Stimulated activated CD4-positive, alpha-beta T cell treated with anti-CD3 and anti-CD28 coated beads, Interleukin-12 subunit alpha, Interleukin-12 subunit beta, amount 100 ng/mL, for 48 hours (primary cell): Measurements from ENCODE around the gene CABYR.

ENCODE experiments used
- DNase-seq, 3 donors: peaks; one replicate each; pipeline ENCODE4 v3.0.0-alpha.2; 2020; ENCODE audit warnings: low read depth in 2 of 3, low spot score in 1 of 3

The CABYR gene, protein sequence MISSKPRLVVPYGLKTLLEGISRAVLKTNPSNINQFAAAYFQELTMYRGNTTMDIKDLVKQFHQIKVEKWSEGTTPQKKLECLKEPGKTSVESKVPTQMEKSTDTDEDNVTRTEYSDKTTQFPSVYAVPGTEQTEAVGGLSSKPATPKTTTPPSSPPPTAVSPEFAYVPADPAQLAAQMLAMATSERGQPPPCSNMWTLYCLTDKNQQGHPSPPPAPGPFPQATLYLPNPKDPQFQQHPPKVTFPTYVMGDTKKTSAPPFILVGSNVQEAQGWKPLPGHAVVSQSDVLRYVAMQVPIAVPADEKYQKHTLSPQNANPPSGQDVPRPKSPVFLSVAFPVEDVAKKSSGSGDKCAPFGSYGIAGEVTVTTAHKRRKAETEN

GRCh38 chr18:24138789-24139616 is at the start of gene CABYR:
CABYR (plus strand) TSS chr18:24139062; CDS start chr18:24143115, 4,053 bp downstream.
- DNase-seq, result peak; percentile 57 to 67 (median 60)

GRCh38 chr18:24089076-24089475 is 49.8 kb upstream of the CABYR start:
- no peak for DNase-seq

GRCh38 chr18:24089515-24090337 is 49.1 kb upstream of the CABYR start:
- no peak for DNase-seq

DNA sequence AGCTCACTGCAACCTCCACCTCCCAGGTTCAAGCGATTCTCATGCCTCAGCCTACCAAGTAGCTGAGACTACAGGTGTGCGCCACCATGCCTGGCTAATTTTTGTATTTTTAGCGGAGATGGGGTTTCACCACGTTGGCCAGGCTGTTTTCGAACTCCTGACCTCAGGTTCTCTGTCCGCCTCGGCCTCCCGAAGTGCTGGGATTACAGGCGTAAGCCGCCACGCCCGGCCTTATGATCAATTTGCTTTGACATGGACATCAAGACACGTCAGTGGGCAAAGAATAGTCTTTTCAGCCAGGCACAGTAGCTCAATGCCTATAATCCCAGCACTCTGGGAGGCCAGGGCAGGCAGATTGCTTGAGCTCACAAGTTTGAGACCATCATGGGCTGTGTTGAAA is 48.0 kb upstream of the CABYR start:
- no peak for DNase-seq

DNA sequence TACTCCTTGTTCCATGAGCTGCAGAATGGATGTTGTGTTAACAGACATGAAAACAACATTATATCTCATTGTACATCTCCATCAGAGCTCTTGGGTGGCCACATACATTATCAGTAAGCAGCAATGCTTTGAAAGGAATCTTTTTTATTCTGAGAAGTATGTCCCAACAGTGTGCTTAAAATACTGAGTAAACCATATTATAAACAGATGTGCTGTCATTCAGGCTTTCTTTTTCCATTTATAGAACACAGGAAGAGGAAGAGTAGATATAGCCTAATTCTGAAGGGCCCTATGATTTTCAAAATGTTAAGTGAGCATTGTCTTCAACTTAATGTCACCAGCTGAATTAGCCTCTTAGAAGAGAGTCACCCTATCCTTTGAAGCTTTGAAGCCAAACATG is 44.3 kb upstream of the CABYR start:
- DNase-seq, result no peak

DNA sequence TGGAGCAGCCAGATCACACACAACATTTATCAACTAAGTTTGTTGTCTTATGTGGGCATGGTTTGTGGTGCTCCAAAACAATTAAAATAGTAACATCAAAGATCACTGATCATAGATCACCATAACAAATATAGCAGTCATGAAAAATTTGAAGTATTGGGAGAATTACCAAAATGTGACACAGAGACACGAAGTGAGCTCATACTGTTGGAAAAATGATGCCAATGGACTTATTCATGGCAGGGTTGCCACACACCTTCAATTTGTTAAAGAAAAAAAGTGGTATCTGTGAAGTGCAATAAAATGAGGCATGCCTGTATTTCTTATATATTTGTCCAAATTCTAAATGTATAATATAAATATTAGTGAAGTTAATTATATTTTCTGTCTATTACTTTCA is 42.9 kb upstream of the CABYR start:
- DNase-seq, result no peak

- DNase-seq, result no peak
Measured at GRCh38 chr18:24103320-24104021, 35.4 kb upstream of the CABYR start.

DNA sequence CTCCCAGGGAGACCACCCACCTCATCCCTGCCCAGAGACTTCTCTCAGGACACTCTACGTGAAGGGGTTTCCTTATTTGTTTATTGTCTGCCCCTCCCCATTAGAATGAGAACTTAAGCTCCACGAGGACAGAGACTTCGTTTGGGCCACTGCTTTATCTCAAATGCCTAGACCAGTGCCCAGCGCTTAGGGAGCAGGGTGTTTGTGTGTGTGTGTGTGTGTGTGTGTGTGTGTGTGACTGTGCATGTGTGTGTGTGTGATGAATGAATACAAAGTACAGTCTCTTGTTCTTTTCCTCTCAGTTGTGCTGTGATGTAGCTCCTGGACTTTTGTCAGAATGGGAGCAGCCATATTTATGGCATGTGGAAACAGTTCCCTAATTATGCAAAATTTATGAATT is 34.4 kb upstream of the CABYR start:
- no peak for DNase-seq

DNA sequence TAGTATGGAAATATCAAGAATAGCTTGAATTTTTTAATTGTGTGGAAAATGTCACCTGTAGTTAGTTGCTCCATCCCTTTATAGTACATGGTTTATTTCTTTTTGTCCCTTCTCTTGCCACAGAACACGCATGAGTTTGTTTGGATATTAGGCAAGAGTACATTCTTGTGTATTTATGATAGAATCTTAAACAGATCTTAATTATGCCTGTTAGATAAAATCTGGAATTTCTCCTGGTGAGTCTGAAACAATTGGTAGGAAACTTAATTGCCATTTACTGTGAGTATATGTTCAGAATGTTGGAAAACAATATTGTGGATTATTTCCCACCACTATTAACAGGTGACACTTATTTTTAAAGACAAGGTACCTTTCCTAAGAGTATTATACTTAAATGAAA is 30.2 kb upstream of the CABYR start:
- no peak for DNase-seq

DNA sequence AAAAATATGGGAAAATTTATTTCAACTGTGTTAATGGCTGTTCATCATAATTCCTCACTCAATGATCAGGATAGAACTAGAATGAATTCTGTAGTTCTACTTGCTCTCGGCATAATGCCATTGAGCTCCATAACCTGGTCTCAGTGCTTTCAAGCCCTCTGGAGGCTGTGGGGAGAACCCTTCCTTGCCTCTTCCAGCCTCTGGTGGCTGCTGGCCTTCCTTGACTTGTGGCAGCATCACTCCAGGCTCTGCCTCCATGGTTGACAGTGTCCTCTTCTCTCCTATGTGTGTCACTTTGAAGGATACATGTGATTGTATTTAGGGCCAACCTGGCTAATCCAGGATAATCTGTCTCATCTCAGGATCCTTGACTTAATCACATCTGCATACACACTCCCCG is 26.9 kb upstream of the CABYR start:
- no peak for DNase-seq

DNA sequence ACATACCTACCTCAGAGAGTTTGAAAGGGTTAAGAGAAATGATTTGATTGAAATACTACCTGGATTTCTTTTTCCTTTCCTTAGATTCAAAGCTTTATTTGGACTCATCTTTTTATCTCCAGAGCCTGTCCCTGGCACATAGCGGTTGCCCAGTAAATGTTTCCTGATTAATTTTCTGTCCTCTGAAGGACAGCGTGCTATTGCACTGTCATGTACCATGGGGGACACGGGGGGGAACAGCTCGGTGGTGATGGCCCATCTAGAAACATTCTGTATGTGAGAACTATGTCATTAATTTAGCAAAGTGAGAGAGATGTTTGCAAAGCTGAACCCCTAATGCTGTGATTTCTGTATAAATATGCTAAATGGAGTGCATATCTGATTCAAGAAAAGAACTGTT is 26.4 kb upstream of the CABYR start:
- no peak for DNase-seq

DNA sequence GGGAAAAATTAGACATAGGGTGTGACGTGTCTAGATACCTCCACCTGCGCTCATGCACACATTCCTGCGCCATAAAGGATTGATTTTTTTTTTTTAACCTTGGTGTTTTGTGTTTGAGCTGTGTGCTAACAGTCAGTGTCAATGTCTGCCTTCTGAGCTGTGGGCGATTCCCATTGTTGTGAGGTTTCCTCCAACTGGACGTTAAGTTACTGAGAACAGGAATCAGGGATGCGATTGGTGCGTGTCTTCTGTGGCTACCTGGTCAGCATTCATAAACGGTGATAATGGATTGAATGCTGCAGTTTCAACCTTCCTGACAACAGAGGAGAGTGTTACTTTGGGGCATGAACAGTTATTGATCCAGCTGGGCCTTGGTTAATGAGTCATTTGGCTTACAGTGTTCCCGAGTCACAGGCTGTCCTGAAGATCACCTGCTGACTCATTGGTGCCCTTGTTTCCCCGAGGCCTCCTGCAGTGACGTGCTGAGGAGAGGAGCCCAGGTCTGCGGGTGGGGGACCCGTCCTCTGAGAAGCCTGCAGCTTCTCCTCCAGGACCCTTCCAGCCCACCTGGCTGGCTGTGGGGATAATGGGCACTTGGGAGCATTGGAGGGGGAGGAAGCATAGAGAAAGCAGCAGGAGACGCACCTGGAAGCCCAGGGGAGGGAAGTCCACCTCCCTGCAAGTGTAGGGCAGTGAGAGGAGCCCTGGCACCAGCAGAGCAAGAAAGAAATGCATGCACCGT is 25.8 kb upstream of the CABYR start:
- no peak for DNase-seq

DNA sequence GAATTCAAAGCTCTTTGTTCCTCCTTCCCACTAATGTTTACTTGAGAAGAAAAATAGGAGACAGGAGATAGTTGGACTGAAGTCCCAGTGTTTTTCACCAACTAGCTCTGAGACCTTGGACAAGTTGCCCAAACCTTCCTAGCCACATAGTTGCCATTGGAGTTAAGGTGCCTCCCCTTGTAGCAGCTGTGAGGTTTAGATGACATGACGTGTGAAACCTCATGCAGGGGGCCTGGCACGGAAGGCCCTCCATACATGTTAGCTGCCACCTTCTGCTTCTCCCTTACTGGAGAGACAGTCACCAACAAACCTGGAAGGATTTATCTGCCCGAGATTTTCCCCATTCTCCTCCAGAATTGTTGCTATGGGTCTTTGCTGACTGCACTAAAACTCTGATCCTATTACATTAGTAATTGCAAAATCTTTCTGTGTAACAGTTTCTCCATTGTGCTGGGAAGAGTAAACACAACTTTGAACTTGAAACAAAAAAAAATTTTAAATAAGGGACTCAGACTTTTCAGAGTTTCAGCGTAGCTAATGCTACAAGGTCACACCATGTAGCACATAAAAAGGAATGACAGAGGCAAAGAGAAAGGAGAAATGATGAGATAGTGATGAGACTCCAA is 23.8 kb upstream of the CABYR start:
- DNase-seq, result no peak

GRCh38 chr18:24115628-24116027 is 23.2 kb upstream of the CABYR start:
- DNase-seq, result no peak

- DNase-seq, result peak; percentile 62 to 72 (median 63)
Measured at GRCh38 chr18:24118750-24119577, 19.9 kb upstream of the CABYR start.

DNA sequence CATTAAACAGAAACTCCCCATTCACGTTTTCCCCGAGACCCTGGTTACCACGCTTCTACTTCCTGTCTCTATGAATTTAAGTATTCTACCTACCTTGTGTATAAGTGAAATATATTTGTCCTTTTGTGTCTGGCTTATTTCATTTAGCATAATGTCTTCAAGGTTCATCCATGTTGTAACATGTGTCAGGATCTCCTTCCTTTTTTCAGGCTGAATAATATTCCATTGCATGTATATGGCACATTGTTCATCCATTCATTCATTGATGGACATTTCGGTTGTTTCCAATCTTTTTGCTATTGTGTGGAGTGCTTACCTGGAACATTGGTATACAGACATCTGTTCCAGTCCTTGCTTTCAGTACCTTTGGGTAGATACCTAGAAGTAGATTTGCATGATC is 18.2 kb upstream of the CABYR start:
- no peak for DNase-seq

DNA sequence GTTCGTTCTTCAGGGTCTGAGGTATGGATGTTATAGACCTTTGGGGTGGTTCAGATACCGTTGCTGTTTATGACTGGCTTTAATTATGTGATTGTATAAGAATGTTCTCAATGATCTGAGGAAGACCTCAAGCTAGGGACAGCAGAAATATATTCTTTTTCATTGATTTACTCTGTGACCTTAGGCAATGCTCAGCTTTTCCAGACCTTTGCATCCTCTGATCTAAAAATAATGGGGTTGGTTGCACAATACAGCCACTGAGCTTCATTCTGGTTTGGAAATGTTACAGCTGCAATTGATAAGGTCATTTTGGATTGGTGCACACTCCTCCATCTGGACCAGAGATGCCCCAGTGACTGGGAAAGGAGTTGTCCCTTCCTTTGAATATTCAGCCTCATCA is 17.2 kb upstream of the CABYR start:
- DNase-seq, result no peak

DNA sequence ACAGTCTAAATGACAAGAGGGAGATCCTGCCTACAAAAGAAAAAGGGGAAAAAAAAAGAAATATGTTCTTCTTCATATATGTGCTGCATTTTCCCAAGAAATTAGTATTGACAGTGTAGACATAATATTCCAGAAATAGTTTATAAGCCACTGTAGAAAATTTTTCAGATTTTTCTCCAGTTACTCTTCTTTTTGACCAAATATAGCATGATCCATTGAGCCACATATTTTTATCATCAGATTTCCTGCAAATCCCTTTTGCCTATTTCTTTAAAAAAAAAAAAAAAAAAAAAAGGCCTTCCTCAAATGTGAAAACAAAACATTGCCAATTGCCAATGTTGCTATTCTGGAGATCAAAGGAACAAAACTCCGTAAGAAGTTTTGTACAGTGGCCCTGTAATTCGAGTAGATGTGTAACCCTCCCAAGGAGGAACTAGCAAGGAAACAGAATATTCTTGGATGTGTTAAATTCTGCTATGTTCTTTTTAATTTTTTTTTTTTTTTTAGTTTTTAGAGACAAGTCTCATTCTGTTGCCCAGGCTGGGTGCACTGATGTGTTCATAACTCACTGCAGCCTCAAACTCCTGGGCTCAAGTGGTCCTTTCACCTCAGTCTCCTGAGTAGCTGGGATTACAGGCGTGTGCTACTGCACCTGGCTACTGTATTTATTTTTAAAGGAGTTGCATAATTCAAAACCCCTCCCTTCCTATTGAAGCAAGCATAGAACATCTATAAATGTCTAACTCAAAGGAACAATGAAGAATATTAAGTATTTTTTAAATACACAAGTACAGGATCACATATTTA is 12.5 kb upstream of the CABYR start:
- no peak for DNase-seq
